NCI-H187 treated with DMSO at 0.1 percent for 48 hours (cell line): Measurements from ENCODE around the gene HERC2.
"Not testable (repeated sequence)": the region's sequence is repeated elsewhere in the genome, so short reads cannot be mapped to it uniquely, and the experiment has no call there.

Experiments used
- DNase-seq: peaks from one replicate; lab custom pipeline; 2025; lab: John Stamatoyannopoulos, UW

Gene HERC2

DNA sequence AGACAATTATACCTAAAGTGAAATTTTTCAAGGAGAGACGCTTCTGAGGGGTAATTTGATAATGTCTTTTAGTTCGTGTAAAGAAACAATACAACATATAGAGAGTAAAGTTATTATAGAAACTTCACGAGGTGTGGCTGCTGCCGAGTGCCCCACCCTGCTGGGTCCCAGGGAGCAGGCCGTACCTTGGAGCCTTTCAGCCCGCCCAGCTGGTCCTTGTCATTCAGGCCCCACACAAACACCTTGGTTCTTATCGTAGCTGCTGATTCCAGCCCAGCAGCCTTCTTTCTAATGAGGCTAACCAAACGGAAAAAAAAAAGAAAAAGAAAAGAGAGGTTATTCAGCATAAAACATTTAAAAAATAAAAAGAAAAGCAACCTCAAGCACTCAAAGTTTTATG is 139.8 kb downstream of the HERC2 start:
- no peak for DNase-seq

DNA sequence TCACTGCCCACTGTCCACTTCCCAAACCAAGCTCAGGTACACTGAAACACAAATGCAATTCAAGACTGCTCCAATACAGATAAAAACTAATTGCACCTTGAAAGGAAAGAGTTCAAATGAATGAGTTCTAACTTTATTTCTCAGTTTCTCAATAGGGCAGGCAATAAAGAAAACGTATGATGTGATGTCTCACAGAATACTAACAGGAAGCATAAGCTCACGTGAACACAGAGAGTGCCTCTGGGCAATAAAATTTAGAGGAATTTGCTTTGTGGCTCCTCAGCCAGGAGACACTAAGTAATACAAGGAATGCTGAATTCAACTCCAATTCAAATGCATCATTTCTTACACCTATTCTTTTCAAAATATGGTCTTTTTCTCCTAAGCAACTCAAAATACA is 140.6 kb downstream of the HERC2 start:
- no peak for DNase-seq

DNA sequence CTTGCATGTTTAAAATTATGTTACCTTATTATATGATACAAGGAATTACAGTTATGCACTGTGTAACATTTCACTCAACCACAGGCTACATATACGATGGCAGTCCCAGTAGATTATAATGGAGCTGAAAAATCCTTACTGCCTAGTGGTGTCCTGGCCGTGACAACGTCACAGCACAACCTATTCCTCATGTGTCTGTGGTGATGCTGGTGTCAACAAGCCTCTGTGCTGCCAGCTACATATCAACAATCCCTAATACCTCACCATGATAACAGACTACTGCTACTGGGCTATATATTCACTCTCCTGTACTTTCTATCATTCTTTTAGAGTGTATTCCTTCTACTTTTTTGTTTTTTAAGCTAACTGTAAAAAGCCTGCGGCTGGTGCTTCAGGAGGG is 142.7 kb downstream of the HERC2 start:
- DNase-seq, result no peak

DNA sequence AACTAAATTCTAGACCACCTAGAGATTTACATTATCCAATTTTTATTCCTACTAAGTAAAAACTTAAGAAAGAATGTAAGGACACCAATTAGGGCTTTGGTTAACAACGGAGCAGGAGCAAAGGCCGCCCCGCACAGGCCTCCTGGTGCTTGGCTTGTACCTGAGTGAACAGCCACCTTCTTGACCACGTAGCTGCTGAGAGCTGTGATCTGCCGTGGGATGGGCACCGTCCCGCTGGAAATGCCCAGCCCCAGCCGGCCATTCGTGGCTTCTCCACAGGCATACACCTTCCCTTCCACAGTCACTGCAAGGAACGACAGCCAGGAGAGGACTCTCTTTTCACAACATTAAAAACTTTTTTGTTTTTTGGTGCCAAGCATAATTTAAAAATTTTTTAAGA is 143.3 kb downstream of the HERC2 start:
- no peak for DNase-seq

DNA sequence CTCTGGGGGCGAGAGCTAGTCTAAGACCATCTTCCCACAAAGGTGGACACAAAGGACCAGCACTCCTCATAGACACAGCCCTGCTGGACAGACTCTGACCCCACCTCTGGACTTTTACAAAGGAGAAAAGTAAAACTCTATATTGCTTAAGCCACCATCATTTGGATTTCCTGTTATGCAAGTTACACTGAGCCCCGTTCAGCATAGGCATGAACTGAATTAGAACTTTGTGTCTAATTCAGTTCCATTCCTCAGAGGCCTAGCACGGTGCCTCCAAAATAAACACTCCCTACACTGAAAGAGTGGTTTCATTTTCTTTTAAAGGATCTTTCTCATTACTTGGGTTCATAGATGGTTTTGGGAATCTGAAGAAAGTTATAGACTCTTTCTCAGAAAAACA is 143.7 kb downstream of the HERC2 start:
- DNase-seq, result no peak

DNA sequence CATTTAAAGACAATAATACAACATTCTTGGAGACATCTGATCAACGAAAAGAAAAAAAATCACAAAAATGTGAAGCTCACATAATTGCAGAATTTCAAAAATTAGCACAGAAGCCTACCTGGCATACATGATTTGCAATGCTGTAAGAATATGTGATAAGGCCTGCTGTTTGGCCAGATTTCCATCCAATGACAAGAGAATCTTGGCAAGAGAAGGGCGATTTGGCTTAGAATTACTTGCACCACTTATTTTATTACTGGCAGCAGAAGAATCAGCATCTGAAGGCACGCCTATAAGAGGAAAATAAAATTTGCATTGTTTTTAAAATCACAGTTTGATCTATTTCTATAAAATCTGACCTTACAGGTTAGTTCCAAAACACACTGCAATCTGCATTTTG is 152.6 kb downstream of the HERC2 start:
- no peak for DNase-seq

DNA sequence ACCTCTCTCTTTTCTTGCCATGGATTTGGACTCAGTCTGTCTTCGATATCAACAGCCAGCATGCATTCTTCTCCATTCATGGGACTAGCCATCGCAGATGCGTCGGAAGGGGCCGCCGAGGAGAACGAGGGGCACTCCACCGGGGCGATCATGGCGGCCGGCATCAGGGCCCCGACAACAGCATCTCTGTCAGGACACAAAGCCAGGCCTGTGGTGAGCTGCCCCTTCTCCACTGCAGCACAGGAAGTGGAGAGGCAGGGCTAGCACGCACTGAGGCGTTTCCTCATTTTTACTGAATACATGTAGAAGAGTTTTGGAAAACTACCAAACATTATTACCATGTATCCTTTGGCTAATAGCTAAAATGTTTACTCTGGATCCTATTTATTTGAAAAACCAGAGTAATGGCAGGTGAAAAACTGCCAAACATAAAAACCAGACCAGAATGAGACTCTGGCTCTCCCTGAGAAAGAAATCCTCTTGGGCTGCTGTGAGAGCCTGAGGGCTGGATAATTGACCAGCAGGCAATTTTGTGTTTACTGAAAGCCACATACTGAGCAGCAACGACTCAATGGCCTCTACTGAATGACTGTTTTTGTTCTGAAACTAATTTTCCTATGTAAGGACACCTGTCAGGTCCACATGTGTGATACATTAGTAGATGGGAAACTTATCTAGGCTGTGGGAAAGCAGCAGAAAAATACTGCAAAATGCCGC is 153.4 kb downstream of the HERC2 start:
- not testable (repeated sequence) for DNase-seq

DNA sequence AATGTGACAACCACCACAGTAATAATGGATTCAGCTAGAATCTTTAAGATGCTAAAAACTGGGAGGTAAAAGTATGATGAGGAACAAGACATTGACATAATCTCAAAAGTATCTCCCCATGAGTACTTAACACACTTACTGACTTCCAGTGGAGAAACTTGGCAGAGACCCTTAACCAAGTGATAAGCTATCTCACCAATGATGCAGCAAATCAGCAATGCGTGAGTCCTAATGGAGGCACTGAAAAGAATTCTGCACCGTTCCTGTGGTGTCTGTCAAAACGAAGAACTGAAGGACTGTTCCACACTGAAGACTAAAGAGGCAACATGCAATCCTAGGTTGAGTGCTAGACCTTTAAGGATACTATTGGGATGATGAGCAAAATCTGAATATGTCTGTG is 154.9 kb downstream of the HERC2 start:
- DNase-seq, result no peak

DNA sequence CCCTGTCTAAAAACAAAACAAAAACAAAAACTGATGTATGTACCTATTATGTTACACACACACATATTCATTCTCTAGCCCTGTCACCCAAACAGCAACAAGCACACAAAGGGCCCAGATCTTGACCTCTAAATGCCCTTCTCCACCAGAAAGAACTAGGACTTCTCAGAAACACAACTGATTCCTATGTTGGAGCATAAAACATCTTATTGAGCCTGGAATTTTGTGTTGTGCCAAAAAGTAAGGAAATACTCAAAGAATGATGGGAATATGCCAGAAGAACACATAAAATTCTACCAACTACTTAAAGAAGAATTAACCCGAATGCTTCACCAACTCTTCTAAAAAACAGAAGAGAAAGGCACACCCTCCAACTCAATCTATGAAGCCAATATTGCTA is 156.2 kb downstream of the HERC2 start:
- no peak for DNase-seq

DNA sequence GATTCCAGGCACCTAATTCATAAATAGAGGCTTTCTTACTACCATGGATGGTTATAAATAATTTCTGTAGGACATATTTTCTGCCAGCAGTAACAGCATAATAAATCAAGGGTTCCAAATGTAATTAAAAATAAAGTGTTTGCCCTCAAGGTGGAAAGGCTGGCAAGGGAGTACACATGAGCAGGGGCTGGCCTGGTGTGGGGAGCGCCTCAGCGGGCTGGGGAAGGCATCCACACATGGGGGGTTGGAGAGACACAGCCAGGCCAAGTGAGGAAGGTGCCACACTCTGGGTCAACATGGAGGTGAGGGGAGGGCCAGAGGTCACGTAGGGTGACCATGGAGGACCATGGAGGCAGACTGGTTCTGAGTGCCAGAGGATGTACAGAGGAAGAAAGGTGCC is 157.1 kb downstream of the HERC2 start:
- no peak for DNase-seq

DNA sequence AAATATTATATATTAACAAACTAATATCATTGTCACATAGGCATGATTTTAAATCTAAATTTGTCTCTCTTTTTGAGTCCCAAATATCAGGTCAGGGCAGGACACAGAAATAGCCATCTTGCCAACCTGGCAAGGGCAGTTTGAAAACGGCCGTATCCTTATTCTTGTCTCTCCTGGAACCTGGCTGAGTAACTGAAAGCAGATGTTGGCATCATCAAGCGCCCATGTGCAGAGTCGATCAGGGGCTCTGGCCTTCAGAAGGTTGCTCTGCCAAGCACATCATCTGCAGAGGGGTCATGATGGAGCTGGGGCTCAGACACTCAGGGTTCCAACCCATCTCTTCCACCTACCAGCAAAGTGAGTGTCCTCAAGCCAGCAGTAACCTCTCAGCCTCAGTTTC is 167.7 kb downstream of the HERC2 start:
- no peak for DNase-seq

DNA sequence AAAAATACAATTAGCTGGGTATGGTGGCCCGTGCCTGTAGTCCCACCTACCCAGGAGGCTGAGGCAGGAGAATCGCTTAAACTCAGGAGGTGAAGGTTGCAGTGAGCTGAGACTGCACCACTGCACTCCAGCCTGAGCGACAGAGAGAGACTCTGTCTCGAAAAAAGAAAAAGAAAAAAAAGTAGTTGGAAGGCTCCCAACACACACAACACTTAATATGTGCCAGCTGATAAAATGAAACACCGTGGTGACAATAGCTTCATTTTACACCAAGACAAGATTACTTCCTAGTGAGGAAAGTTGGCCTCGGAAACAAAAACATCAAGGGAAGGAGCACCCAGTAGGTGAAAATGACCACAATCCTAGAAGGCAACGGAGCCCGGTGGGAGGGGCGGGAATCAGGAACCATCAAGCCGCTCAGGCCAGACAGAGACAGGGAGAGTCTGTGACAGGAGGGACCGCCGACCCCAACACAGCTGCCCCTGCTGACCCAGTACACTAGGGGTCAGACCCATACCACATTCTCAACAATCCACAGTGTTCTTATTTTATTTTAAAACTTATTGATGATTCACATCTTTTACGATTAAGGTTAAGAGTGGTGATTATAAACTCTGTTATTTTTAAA is 168.4 kb downstream of the HERC2 start:
- DNase-seq, result no peak

DNA sequence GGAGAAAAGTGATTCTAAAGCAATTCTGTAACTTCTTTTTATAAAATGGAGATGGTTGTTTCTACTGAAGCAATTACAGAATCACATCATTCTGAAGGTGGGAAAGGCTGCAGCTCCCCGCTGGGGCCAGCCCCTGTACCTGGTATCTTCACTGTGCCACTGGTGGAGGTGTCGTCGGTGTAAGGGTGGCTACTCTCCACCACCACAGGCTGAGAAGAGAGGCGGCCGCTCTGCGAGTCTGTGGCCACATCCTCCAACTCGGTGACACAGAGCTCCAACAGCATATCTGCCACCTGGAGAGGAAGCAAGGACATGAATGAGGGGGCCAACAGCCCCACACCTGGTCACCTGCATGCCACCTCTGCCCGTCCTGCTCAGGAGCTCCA is 169.4 kb downstream of the HERC2 start:
- DNase-seq, result not testable (repeated sequence)

DNA sequence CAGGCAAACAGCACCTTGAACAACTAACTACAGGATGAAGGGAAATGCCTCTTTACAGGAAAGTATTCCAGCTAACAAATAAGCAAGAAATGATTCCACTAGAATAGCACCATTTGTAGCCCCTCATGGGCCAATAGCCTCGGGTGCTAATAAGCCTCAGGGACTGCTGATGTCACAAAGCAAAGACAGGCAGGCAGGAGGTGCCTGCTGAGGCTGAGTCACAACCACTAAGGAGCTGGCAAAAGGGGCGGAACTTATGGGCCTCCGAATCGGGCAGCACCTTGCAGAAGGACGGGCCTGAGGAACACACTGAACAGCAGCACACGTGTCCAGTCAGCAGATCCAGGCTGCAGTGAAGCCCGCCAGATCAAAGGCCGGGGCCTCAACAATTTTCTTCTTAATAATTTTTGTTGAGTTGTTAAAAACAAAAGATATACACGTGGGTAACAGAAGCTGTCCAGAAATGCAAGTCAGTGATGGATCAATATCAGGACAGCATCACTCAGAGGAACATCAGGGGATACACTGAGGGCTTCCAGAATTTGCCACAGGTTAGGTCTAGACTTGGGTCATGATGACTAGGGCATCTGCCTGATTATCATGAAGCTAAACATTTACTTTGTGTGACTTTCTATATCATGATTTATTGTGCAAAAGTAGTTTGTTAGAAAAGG is 170.0 kb downstream of the HERC2 start:
- not testable (repeated sequence) for DNase-seq

DNA sequence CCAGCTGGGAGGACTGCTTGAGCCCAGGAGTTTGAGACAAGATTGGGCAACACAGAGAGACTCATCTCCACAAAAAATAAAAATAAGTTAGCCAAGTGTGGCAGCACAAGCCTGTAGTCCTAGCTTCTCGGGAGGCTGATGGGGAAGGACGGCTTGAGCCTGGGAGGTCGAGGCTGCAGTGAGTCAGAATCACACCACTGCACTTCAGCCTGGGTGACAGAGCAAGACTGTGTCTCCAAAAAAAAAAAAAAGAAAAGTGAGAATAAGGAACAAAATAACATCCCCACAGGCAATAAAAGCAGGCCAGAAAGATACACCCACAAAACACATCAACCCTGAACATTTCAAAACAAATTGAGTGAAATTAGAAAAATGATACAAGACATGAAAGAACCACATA is 174.2 kb downstream of the HERC2 start:
- no peak for DNase-seq

DNA sequence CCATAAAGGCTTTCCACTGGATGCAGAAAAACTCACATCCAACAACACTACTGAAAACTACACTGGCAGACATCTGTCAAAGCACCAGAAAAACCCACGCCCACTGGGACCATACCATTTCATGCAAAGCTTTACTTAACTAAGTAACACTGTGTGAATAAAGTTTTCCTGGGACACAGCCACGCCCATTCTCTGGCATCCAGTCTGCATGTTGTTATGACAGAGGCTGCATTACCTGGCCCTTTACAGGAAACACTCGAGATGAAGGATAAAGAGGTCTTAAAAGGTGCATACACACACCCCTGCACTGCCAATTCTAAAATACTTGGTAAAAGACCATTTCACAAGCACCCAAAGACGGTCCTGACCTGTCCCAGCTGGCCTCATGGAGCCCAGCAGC is 176.6 kb downstream of the HERC2 start:
- not testable (repeated sequence) for DNase-seq

DNA sequence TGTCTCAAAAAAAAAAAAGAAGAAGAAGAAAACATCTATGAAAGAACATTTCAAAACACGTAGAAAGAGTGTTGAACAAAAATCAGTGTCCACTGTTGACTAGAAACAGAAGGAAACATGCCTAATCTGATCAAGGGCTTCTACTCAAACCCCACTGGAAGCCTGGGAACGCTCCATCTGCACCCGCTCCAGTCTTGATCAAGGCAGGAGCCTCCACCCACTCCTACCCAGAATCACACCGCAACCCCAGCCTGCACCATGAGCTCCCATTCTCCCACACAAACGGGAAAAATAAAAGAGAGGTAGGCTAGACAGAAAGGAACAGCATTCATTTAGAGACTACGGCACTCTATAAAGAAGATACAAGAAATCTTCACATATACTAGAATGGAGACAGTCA is 181.9 kb downstream of the HERC2 start:
- no peak for DNase-seq

DNA sequence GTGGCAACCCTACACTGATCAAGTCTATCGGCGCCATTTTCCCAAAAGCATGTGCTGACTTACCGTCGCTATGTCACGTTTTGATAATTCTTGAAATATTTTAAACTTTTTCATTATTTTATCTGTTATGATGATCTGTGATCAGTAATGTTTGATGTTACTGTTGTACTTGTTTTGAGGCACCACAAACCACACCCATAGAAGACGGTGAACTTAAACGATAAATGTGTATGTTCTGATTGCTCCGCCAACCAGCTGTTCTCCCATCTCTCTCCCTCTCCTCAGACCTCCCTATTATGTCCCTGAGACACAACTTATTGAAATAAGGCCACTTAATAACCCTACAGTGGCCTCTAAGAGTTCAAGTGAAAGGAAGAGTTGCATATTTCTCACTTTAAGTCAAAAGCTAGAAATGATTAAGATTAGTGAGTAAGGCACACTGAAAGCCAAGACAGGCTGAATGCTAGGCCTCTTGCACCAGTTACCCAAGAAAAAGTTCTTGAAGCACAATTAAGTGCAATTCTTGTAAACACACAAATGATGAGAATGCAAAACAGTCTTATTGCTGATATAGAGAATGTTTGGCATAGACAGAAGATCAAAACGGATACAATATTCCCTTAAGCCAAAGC is 184.5 kb downstream of the HERC2 start:
- DNase-seq, result not testable (repeated sequence)

DNA sequence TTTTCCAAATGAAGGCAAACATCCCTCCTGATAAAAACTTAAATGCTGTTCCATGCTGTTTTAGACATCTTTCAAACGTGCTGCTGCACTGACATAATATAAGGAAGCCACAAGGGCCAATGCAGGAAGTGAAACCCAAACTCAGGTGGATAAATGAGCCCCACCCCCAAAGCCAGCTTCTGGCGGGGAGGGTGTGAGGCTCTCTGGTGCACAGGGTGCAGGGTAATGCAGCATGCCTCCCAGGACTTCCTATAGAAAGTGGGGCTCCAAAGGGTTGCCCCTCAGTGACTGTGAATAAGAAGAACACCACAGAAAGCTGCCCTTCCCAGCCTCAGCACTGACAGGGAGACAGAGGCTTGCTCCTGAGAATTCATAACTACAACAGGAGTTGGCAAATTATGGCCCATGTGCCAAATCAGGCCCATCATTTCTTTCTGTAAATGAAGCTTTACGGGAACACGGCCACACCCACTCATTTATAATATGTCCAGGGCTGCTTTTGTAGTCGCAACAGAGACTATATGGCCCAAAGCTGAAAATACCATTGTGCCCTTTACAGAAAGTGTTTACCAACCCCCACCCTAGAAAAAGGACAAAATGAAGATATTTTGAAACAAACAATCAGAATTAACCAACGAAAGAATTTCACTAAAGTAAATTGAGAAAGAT is 185.6 kb downstream of the HERC2 start:
- DNase-seq, result not testable (repeated sequence)

DNA sequence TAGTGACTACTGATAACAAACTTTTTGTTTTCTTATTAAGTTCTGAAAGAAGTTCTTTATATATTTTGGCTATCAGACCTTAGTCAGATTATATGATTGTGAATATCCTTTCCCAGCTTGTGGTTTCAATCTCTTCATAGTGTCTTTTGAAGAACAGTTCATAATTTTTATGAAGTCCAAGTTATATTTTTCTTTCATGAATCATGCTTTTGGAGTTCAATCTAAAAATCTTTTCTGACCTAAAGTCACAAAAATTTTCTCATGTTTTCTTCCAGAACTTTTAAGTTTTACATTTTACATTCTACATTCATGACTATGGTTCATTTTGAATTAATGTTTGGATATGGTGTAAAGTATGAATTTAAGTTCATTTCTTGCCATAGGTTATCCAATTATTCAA is 188.7 kb downstream of the HERC2 start:
- no peak for DNase-seq

DNA sequence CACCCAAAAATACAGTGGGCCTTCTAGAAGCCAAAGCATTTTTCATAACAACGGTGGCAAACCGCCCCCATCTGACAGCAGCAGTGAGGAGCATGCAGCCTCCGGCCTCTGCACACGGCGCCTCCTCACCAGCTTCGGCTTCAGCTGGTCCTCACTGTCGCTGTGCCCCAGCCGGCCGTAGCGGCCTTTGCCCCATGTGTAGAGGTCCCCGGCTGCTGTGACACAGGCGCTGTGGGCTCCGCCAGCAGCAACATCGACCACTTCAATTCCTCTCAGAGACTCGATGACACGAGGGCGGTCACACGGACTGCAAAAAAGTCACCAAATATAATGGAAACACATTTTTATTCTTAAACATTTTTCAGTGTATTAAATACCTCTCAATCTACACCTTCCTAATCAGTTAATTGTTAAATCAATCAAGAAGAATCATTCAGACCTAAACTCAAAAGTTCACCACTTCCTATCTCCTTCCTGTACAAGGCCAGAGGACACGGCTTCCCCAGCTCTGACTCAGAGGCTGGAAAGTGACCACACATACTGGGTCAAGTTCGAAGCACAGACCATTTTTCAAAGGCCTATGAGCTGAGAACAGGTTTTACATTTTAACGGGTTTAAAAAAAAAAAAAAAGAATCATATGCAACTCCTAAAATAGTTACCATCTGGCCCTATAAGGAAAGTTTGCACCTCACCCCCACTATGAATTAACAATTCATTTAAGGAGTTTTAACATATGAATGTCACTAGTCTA is 189.3 kb downstream of the HERC2 start:
- DNase-seq, result no peak

DNA sequence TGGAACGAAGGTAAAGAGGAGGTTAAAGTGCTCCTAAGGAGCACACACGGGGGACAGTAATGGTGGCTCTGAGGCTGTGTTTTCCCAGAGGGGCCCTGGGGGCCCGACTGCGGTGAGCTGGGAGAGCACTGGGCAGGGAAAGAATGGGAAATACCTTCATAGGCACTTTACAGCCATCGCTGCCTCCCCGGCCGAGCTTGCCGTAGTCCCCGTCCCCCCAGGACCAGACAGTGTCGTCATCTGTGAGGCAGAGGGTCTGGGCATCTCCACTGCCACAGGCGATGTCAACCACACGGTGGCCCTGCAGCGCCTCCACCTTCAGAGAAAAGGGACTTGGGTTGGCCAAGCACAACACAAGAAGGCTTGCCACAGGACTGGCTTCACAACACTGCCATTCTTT is 190.0 kb downstream of the HERC2 start:
- DNase-seq, result no peak
